Astrocyte of the cerebellum (primary cell): ENCODE data around the gene ARMC9.

Experiments used
- DNase-seq: peaks from one replicate; pipeline ENCODE4 v3.0.0-alpha.2; 2011; ENCODE audit warnings: low read depth
- H3K4me3 ChIP-seq: 2 replicates; pipeline ENCODE4 v1.5.1; 2011; ENCODE audit warnings: mild to moderate bottlenecking, low read depth, low read length, moderate library complexity
- CTCF ChIP-seq: IDR thresholded peaks from 2 replicates; pipeline ENCODE4 v1.5.1; 2012; ENCODE audit warnings: low read length, low read depth, moderate library complexity, mild to moderate bottlenecking; ENCODE audit errors: missing control alignments
- in situ Hi-C: cut with HindIII; loops from 2 replicates; pipeline ENCODE4 v1.10.0; 2017; ENCODE audit warnings: low sequenced_read_pairs

ARMC9 gene

GRCh38 chr2:231276987-231277386, 78.6 kb downstream of the ARMC9 start:
- in situ Hi-C loops = no loop called here
- TF ChIP-seq CTCF = no peak
- no peak for DNase-seq
- no peak overlapping the region for H3K4me3 ChIP-seq

GRCh38 chr2:231277962-231278361, 79.5 kb downstream of the ARMC9 start:
- in situ Hi-C loops = no loop called here
- H3K4me3 ChIP-seq = no peak overlapping the region
- DNase-seq = no peak
- TF ChIP-seq CTCF = no peak

- no peak overlapping the region for H3K4me3 ChIP-seq
- TF ChIP-seq CTCF = no peak
- DNase-seq = no peak
- in situ Hi-C loops = no loop called here
Observed at GRCh38 chr2:231278868-231279267, 80.4 kb downstream of the ARMC9 start.

GRCh38 chr2:231280846-231281245, 82.4 kb downstream of the ARMC9 start:
- no peak for TF ChIP-seq CTCF
- in situ Hi-C loops = no loop called here
- H3K4me3 ChIP-seq = no peak overlapping the region
- no peak for DNase-seq

- H3K4me3 ChIP-seq = no peak overlapping the region
- in situ Hi-C loops = no loop called here
- TF ChIP-seq CTCF = no peak
- no peak for DNase-seq
Observed at GRCh38 chr2:231284296-231284695, 85.9 kb downstream of the ARMC9 start.

GRCh38 chr2:231286964-231287363, 88.5 kb downstream of the ARMC9 start:
- in situ Hi-C loops = no loop called here
- H3K4me3 ChIP-seq = no peak overlapping the region
- TF ChIP-seq CTCF = no peak
- DNase-seq = no peak

- TF ChIP-seq CTCF = no peak
- in situ Hi-C loops = no loop called here
- no peak overlapping the region for H3K4me3 ChIP-seq
- no peak for DNase-seq
Observed at GRCh38 chr2:231287696-231288095, 89.3 kb downstream of the ARMC9 start.
